Measurements from ENCODE around the gene PEX16.

DNA sequence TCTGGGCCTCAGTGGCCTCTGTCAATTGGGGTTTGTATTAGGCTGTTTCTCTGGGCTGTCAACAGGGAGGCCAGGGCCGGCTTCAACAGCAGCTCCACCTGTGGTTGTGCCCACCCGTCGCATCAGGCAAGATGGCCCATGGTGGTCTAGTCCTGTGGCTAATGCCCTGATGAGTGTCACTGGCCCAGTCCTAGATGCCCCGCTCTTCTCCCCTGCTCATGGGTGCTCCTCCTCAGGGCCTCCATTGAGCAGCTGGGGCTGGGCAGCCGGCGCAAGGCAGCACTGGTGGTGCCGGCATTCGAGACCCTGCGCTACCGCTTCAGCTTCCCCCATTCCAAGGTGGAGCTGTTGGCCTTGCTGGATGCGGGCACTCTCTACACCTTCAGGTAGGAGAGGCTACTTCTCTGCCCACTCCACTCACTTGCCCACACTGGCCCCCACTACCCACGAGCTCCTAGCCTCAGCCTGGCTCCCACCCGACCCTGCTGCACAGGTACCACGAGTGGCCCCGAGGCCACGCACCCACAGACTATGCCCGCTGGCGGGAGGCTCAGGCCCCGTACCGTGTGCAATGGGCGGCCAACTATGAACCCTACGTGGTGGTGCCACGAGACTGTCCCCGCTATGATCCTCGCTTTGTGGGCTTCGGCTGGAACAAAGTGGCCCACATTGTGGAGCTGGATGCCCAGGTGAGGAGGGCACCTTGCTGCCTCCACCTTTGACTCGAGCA is 10.2 kb upstream of the PEX16 start:
- TF ChIP-seq, protein P1, sequence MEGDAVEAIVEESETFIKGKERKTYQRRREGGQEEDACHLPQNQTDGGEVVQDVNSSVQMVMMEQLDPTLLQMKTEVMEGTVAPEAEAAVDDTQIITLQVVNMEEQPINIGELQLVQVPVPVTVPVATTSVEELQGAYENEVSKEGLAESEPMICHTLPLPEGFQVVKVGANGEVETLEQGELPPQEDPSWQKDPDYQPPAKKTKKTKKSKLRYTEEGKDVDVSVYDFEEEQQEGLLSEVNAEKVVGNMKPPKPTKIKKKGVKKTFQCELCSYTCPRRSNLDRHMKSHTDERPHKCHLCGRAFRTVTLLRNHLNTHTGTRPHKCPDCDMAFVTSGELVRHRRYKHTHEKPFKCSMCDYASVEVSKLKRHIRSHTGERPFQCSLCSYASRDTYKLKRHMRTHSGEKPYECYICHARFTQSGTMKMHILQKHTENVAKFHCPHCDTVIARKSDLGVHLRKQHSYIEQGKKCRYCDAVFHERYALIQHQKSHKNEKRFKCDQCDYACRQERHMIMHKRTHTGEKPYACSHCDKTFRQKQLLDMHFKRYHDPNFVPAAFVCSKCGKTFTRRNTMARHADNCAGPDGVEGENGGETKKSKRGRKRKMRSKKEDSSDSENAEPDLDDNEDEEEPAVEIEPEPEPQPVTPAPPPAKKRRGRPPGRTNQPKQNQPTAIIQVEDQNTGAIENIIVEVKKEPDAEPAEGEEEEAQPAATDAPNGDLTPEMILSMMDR (conservative IDR thresholded peaks at IDR 0.05 in 1 of 2, IDR thresholded peaks at IDR 0.05 in 1 of 2; ENCODE audit: extremely low read depth in 1 of 2, insufficient read depth in 1 of 2, low read depth in 1 of 2, low read length in 2 of 2): no peak
- TF ChIP-seq EZH2 (IDR thresholded peaks at IDR 0.05; ENCODE audit: borderline replicate concordance, low read length): no peak
